ENCODE measurements around the gene TBXAS1. TPM values are rescaled to one million over a fixed set of nuclear protein-coding genes. Genes with fewer than 3 reads are reported as not detected.

The TBXAS1 gene
- polyA plus RNA-seq, 2 of the 4 experiments (the other 2 are of a cell fraction), result 8.8 to 11.6 TPM

GRCh38 chr7:139943401-139943800 is 114.3 kb downstream of the TBXAS1 start:
- Histone ChIP-seq H3K4me1 (no peaks in the 10 kb centered on the region), H3K27ac (no peak overlapping the region), H3K4me2 (no peak overlapping the region), H3K4me3 (no peak overlapping the region), H3K9me3 (peaks cover 11% of the 10 kb centered on the region; the same call in 1 of the 3 replicates)
- TF ChIP-seq CEBPB (IDR thresholded peaks at IDR 0.05), result no peak
- TF ChIP-seq HOXA7 (CRISPR knock-in tag; IDR thresholded peaks at IDR 0.05), result no peak
- no peak for TF ChIP-seq RFX5 (IDR thresholded peaks at IDR 0.05)
- TF ChIP-seq MYC (IDR thresholded peaks at IDR 0.05; ENCODE audit: borderline replicate concordance, low read length), result no peak
- TF ChIP-seq SREBF2 (IDR thresholded peaks at IDR 0.05), result no peak
- no peak for TF ChIP-seq MAX (IDR thresholded peaks at IDR 0.05)
- TF ChIP-seq ZFP36 (IDR thresholded peaks at IDR 0.05; ENCODE audit: borderline replicate concordance, partially characterized antibody), result no peak
- TF ChIP-seq CBX2 (IDR thresholded peaks at IDR 0.05; ENCODE audit: borderline replicate concordance, low read depth), result no peak
- no peak for TF ChIP-seq ELK1 (IDR thresholded peaks at IDR 0.05; ENCODE audit: low read depth, low read length)
- no peak for TF ChIP-seq HES2 (IDR thresholded peaks at IDR 0.05)
- no peak for TF ChIP-seq MAFK (IDR thresholded peaks at IDR 0.05; ENCODE audit: partially characterized antibody)
- no peak for TF ChIP-seq RNF2 (IDR thresholded peaks at IDR 0.05; ENCODE audit: borderline replicate concordance, low read depth)
- TF ChIP-seq MAZ (IDR thresholded peaks at IDR 0.05; ENCODE audit: borderline replicate concordance, low read depth, low read length), result no peak
- no peak for TF ChIP-seq RAD21 (conservative IDR thresholded peaks at IDR 0.05 in 1 of 2, IDR thresholded peaks at IDR 0.05 in 1 of 2)
- no peak for TF ChIP-seq POLR2AphosphoS2 (conservative IDR thresholded peaks at IDR 0.05; ENCODE audit: low read length)
- no peak for TF ChIP-seq RARB (CRISPR knock-in tag; IDR thresholded peaks at IDR 0.05)
- no peak for TF ChIP-seq HEYL (CRISPR knock-in tag; IDR thresholded peaks at IDR 0.05)
- TF ChIP-seq RCOR1 (IDR thresholded peaks at IDR 0.05; ENCODE audit: low read depth, low read length), result no peak
- no peak for TF ChIP-seq PHF8 (IDR thresholded peaks at IDR 0.05; ENCODE audit: borderline replicate concordance, low read depth)
- TF ChIP-seq NFE2L2 (conservative IDR thresholded peaks at IDR 0.05; ENCODE audit: low read length), result no peak
- CTCF ChIA-PET, result interaction anchor here (0.7 to 1.3 kb wide), 3 partner anchors 16 to 341 kb away, joined by 3 to 4 read pairs (median 3); no protein-coding TSS in a partner anchor
- POLR2A ChIA-PET, result no interaction called here
- DNase-seq (ENCODE audit: low read depth in 1 of 2, low spot score in 1 of 2) (no peak), FAIRE-seq (no peak), ATAC-seq (no peak)
- WGBS (ENCODE audit: missing lambda C conversion rate), result 87% methylated on average over 4 of the region's 4 CpGs

- DNase-seq (ENCODE audit: low read depth in 1 of 2, low spot score in 1 of 2) (no peak), FAIRE-seq (no peak), ATAC-seq (no peak)
- ChIA-PET CTCF (interaction anchor here (0.9 to 1.3 kb wide), 3 partner anchors 16 to 342 kb away, joined by 3 to 4 read pairs (median 3); no protein-coding TSS in a partner anchor), POLR2A (no interaction called here)
- peaks cover 11% of the 10 kb centered on the region; the same call in 1 of the 3 replicates for H3K9me3 ChIP-seq
- no peak overlapping the region for H3K4me2 ChIP-seq
- 81% methylated on average over 3 of the region's 3 CpGs for WGBS (ENCODE audit: missing lambda C conversion rate)
- TF ChIP-seq ZFP36 (IDR thresholded peaks at IDR 0.05; ENCODE audit: borderline replicate concordance, partially characterized antibody) (no peak), FOXS1 (CRISPR knock-in tag; IDR thresholded peaks at IDR 0.05) (no peak), HOXA7 (CRISPR knock-in tag; IDR thresholded peaks at IDR 0.05) (no peak), ZNF302 (CRISPR knock-in tag; IDR thresholded peaks at IDR 0.05) (no peak), TP53 (CRISPR knock-in tag; IDR thresholded peaks at IDR 0.05) (no peak), NFE2L2 (conservative IDR thresholded peaks at IDR 0.05; ENCODE audit: low read length) (no peak), FOSB (CRISPR knock-in tag; IDR thresholded peaks at IDR 0.05) (no peak), MAX (IDR thresholded peaks at IDR 0.05) (no peak), CBX2 (IDR thresholded peaks at IDR 0.05; ENCODE audit: borderline replicate concordance, low read depth) (no peak), KDM1A (IDR thresholded peaks at IDR 0.05; ENCODE audit: low read depth) (no peak)
- no peak overlapping the region for H3K27ac ChIP-seq
- no peak overlapping the region for H3K4me3 ChIP-seq
- peaks cover 4% of the 10 kb centered on the region for H3K4me1 ChIP-seq
Measured at GRCh38 chr7:139944248-139944647, 115.2 kb downstream of the TBXAS1 start.
